Neural cell (in vitro differentiated cells): ENCODE results near the gene PLD3. TPM values are rescaled to one million over a fixed set of nuclear protein-coding genes. Genes with fewer than 3 reads are reported as not detected.

ENCODE experiments used
- H2AFZ ChIP-seq: fragments of 200-600, 300-800 bp; sonication (generic), shearing (Covaris generic); 2 replicates; pipeline ENCODE4 v1.6.0; 2014; ENCODE audit warnings: low read depth, mild to moderate bottlenecking, antibody characterized with exemption, low read length, moderate library complexity
- H3F3A ChIP-seq: fragments of 200-600 bp; shearing (Covaris generic); 2 replicates; pipeline ENCODE4 v1.6.1; 2016; ENCODE audit warnings: mild to moderate bottlenecking, moderate library complexity, mixed read lengths, antibody characterized with exemption, low read length; ENCODE audit not compliant: insufficient read depth, poor library complexity, severe bottlenecking
- H3K27ac ChIP-seq: fragments of 200-600, 300-800 bp; sonication (generic), shearing (Covaris generic); 2 replicates; pipeline ENCODE4 v1.5.1; 2014; ENCODE audit warnings: mild to moderate bottlenecking, low read length, moderate library complexity
- H3K27me3 ChIP-seq: fragments of 300-800, 200-600 bp; sonication (generic), shearing (Covaris generic); 2 replicates; pipeline ENCODE4 v1.6.0; 2014; ENCODE audit warnings: mild to moderate bottlenecking, low read depth, low read length, moderate library complexity; ENCODE audit not compliant: insufficient read depth
- H3K36me3 ChIP-seq: fragments of 300-800, 200-600 bp; sonication (generic), shearing (Covaris generic); 2 replicates; pipeline ENCODE4 v1.5.1; 2014; ENCODE audit warnings: mild to moderate bottlenecking, antibody characterized with exemption, low read length, moderate library complexity; ENCODE audit not compliant: insufficient read depth
- H3K4me2 ChIP-seq: fragments of 300-800, 200-600 bp; sonication (generic), shearing (Covaris generic); 2 replicates; pipeline ENCODE4 v1.6.0; 2014; ENCODE audit warnings: mild to moderate bottlenecking, low read length
- H3K4me3 ChIP-seq: fragments of 300-800, 200-600 bp; sonication (generic), shearing (Covaris generic); 2 replicates; pipeline ENCODE4 v1.5.1; 2014; ENCODE audit warnings: mild to moderate bottlenecking, low read length, moderate library complexity
- H3K79me2 ChIP-seq: fragments of 200-600 bp; shearing (Covaris generic); replicated peaks from 2 replicates; pipeline ENCODE4 v1.6.0; 2014; ENCODE audit warnings: mild to moderate bottlenecking, low read length, moderate library complexity; ENCODE audit not compliant: insufficient read depth
- H3K9ac ChIP-seq: fragments of 300-800, 200-600 bp; sonication (generic), shearing (Covaris generic); 2 replicates; pipeline ENCODE4 v1.6.1; 2016; ENCODE audit warnings: mild to moderate bottlenecking, low read length, mixed read lengths
- H3K9me2 ChIP-seq: fragments of 200-600 bp; shearing (Covaris generic); 2 replicates; pipeline ENCODE4 v1.6.1; 2016; ENCODE audit warnings: mild to moderate bottlenecking, low read length, mixed read lengths; ENCODE audit not compliant: insufficient read depth
- H3K9me3 ChIP-seq: fragments of 200-600, 300-800 bp; sonication (generic), shearing (Covaris generic); 2 replicates; pipeline ENCODE4 v1.6.1; 2016; ENCODE audit warnings: mild to moderate bottlenecking, mixed run types, low read length, moderate library complexity, mixed read lengths
- H4K20me1 ChIP-seq: fragments of 200-600 bp; shearing (Covaris generic); 2 replicates; pipeline ENCODE4 v1.6.1; 2016; ENCODE audit warnings: mild to moderate bottlenecking, mixed run types; ENCODE audit not compliant: insufficient read depth
- EP300 ChIP-seq: fragments of 450-650 bp; conservative IDR thresholded peaks from 2 replicates; pipeline ENCODE4 v1.6.1; 2014; ENCODE audit warnings: antibody characterized with exemption, mild to moderate bottlenecking, moderate library complexity; ENCODE audit not compliant: poor library complexity, severe bottlenecking
- EZH2 ChIP-seq: fragments of 200-600, 300-800 bp; shearing (Covaris generic), sonication (generic); IDR thresholded peaks from 2 replicates; pipeline ENCODE4 v1.6.1; 2014; ENCODE audit warnings: antibody characterized with exemption, low read length, borderline replicate concordance, mild to moderate bottlenecking; ENCODE audit not compliant: insufficient read depth, poor library complexity, severe bottlenecking
- MXI1 ChIP-seq: fragments of 450-650 bp; conservative IDR thresholded peaks from 2 replicates; pipeline ENCODE4 v1.6.1; 2014; ENCODE audit warnings: antibody characterized with exemption, mild to moderate bottlenecking; ENCODE audit not compliant: poor library complexity, severe bottlenecking
- POLR2AphosphoS5 ChIP-seq: IDR thresholded peaks from 2 replicates; pipeline ENCODE4 v1.6.1; 2012
- RAD21 ChIP-seq: fragments of 450-650 bp; conservative IDR thresholded peaks from 2 replicates; pipeline ENCODE4 v1.6.1; 2014; ENCODE audit warnings: antibody characterized with exemption, mild to moderate bottlenecking, moderate library complexity
- SMC3 ChIP-seq: fragments of 450-650 bp; conservative IDR thresholded peaks from 2 replicates; pipeline ENCODE4 v1.6.1; 2014; ENCODE audit warnings: antibody characterized with exemption, mild to moderate bottlenecking, moderate library complexity; ENCODE audit not compliant: poor library complexity
- TAF1 ChIP-seq: IDR thresholded peaks from 2 replicates; pipeline ENCODE4 v1.6.1; 2012; ENCODE audit warnings: low read depth
- polyA plus RNA-seq: library from polyadenylated mRNA; depleted of rRNA; stranded (reverse); fragments of >200 nt; gene quantifications from 2 replicates; pipeline ENCODE4 v1.2.3, GENCODE V29; 2014
- TF ChIP-seq, protein P1 (sequence below): IDR thresholded peaks from 2 replicates; pipeline ENCODE4 v1.6.1; 2012; ENCODE audit warnings: borderline replicate concordance
- TF ChIP-seq, protein P2 (sequence below): fragments of 450-650 bp; IDR thresholded peaks from 2 replicates; pipeline ENCODE4 v1.5.1; 2014; ENCODE audit warnings: antibody characterized with exemption, mild to moderate bottlenecking, moderate library complexity; ENCODE audit not compliant: poor library complexity, severe bottlenecking

PLD3 gene
- polyA plus RNA-seq, 1 donor from 2014 or later = 426 TPM

DNA sequence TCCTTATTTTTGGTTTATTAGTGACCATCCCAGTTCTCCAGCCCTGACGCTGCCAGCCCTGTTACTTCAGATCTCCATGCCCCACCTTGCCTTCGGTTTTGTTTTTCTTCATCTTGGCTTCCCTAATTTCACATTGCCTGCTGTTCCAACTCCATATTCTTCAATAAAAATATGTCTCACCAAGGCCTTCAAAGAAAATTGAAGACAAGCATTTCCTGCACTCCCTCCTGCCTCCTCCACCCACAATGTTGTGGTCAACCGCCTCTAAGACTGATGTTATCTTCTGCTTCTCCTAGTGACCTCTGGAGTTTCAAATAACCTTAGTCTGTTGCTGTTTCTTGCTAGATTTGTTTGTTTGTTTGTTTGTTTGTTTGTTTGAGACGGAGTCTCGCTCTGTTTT, 14.6 kb downstream of the PLD3 start:
- H3K9me2 ChIP-seq = no peaks in the 10 kb centered on the region
- H4K20me1 ChIP-seq = peaks cover 3% of the 10 kb centered on the region
- TF ChIP-seq EP300 = no peak
- no peak for TF ChIP-seq RAD21
- no peak overlapping the region for H3K9ac ChIP-seq
- H3K4me2 ChIP-seq = no peak overlapping the region
- no peaks in the 10 kb centered on the region for H3K27me3 ChIP-seq
- H3K4me3 ChIP-seq = no peak overlapping the region
- H3F3A ChIP-seq = no peaks in the 10 kb centered on the region
- no peaks in the 10 kb centered on the region for H3K9me3 ChIP-seq
- H3K36me3 ChIP-seq = no peaks in the 10 kb centered on the region
- H2AFZ ChIP-seq = no peak overlapping the region
- no peak overlapping the region for H3K27ac ChIP-seq
- peaks cover 23% of the 10 kb centered on the region for H3K79me2 ChIP-seq

DNA sequence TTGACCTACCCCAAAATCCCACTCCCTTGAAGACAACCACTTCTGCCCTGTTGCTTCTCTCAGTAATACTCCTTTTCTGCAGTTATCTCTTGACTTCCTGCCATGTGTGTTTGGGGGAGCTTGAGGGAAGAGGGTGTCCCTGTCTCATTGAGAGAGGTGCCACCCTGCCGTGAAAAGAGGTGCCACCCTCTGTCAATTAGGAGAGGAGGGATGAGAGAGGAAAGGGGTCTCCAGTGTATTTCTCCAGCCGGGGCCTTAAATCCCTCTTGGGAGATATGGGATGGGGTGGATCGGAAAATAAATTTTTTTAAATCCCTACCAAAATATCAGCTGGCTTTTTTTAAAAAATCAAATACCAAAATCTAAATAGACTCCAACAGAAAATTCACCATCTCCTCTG, 16.5 kb downstream of the PLD3 start:
- peaks cover 34% of the 10 kb centered on the region for H3K79me2 ChIP-seq
- no peaks in the 10 kb centered on the region for H3K36me3 ChIP-seq
- no peaks in the 10 kb centered on the region for H3K9me3 ChIP-seq
- H3F3A ChIP-seq = no peaks in the 10 kb centered on the region
- no peaks in the 10 kb centered on the region for H3K27me3 ChIP-seq
- H4K20me1 ChIP-seq = peaks cover 3% of the 10 kb centered on the region
- peak overlapping the region; percentile 66 for H2AFZ ChIP-seq
- TF ChIP-seq EZH2 (no peak), SMC3 (no peak), EP300 (no peak), POLR2AphosphoS5 (no peak), MXI1 (no peak), TAF1 (no peak), RAD21 (no peak)
- TF ChIP-seq, protein P1, sequence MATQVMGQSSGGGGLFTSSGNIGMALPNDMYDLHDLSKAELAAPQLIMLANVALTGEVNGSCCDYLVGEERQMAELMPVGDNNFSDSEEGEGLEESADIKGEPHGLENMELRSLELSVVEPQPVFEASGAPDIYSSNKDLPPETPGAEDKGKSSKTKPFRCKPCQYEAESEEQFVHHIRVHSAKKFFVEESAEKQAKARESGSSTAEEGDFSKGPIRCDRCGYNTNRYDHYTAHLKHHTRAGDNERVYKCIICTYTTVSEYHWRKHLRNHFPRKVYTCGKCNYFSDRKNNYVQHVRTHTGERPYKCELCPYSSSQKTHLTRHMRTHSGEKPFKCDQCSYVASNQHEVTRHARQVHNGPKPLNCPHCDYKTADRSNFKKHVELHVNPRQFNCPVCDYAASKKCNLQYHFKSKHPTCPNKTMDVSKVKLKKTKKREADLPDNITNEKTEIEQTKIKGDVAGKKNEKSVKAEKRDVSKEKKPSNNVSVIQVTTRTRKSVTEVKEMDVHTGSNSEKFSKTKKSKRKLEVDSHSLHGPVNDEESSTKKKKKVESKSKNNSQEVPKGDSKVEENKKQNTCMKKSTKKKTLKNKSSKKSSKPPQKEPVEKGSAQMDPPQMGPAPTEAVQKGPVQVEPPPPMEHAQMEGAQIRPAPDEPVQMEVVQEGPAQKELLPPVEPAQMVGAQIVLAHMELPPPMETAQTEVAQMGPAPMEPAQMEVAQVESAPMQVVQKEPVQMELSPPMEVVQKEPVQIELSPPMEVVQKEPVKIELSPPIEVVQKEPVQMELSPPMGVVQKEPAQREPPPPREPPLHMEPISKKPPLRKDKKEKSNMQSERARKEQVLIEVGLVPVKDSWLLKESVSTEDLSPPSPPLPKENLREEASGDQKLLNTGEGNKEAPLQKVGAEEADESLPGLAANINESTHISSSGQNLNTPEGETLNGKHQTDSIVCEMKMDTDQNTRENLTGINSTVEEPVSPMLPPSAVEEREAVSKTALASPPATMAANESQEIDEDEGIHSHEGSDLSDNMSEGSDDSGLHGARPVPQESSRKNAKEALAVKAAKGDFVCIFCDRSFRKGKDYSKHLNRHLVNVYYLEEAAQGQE = no peak
- TF ChIP-seq, protein P2, sequence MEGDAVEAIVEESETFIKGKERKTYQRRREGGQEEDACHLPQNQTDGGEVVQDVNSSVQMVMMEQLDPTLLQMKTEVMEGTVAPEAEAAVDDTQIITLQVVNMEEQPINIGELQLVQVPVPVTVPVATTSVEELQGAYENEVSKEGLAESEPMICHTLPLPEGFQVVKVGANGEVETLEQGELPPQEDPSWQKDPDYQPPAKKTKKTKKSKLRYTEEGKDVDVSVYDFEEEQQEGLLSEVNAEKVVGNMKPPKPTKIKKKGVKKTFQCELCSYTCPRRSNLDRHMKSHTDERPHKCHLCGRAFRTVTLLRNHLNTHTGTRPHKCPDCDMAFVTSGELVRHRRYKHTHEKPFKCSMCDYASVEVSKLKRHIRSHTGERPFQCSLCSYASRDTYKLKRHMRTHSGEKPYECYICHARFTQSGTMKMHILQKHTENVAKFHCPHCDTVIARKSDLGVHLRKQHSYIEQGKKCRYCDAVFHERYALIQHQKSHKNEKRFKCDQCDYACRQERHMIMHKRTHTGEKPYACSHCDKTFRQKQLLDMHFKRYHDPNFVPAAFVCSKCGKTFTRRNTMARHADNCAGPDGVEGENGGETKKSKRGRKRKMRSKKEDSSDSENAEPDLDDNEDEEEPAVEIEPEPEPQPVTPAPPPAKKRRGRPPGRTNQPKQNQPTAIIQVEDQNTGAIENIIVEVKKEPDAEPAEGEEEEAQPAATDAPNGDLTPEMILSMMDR = no peak
- peak overlapping the region; percentile 85 for H3K4me3 ChIP-seq
- peak overlapping the region; percentile 93 for H3K9ac ChIP-seq
- H3K4me2 ChIP-seq = peak overlapping the region; percentile 94
- H3K9me2 ChIP-seq = no peaks in the 10 kb centered on the region
- peak overlapping the region; percentile 92 for H3K27ac ChIP-seq
